Left renal pelvis (tissue), 4 donors: ENCODE data around the gene CHMP6. TPM values are rescaled to one million over a fixed set of nuclear protein-coding genes. Genes with fewer than 3 reads are reported as not detected.

Source experiments
- DNase-seq, 4 donors: peaks; one replicate each; pipeline ENCODE4 v3.0.0-alpha.2; 2013; ENCODE audit warnings: low read depth in 4 of 4, low spot score in 3 of 4
- polyA plus RNA-seq, 4 donors: library from polyadenylated mRNA; unstranded; fragments of 120-200 nt; gene quantifications; one replicate each; pipeline ENCODE4 v1.2.1, GENCODE V29; 2013; ENCODE audit not compliant: insufficient read length in 4 of 4

Gene CHMP6
- polyA plus RNA-seq, 4 donors = 26.5 to 29.1 (median 27.8) TPM

GRCh38 chr17:80990921-80991644, 558 bp upstream of the CHMP6 start:
- no peak for DNase-seq

GRCh38 chr17:80992077-80992947, 671 bp downstream of the CHMP6 start:
- no peak for DNase-seq

GRCh38 chr17:80992948-80993624, 1.4 kb downstream of the CHMP6 start:
- DNase-seq = no peak

- no peak for DNase-seq
These were observed 3.5 kb downstream of the CHMP6 start for GRCh38 chr17:80995131-80995530.

- DNase-seq = no peak
These were observed 5.0 kb downstream of the CHMP6 start for GRCh38 chr17:80996422-80997305.

GRCh38 chr17:80997424-80998117, 5.9 kb downstream of the CHMP6 start:
- DNase-seq = no peak

- DNase-seq = no peak
These were observed 6.6 kb downstream of the CHMP6 start for GRCh38 chr17:80998118-80998747.

GRCh38 chr17:80998748-80999535, 7.3 kb downstream of the CHMP6 start:
- no peak for DNase-seq

- no peak for DNase-seq
These were observed 8.1 kb downstream of the CHMP6 start for GRCh38 chr17:80999536-81000333.

- DNase-seq = no peak
These were observed 8.6 kb downstream of the CHMP6 start for GRCh38 chr17:81000334-81000630.

GRCh38 chr17:81000631-81001357, 9.2 kb downstream of the CHMP6 start:
- DNase-seq = no peak

GRCh38 chr17:81002013-81002384, 10.4 kb downstream of the CHMP6 start:
- no peak for DNase-seq

GRCh38 chr17:81002409-81003361, 11.0 kb downstream of the CHMP6 start:
- DNase-seq = no peak

GRCh38 chr17:81003711-81004475, 12.3 kb downstream of the CHMP6 start:
- no peak for DNase-seq

GRCh38 chr17:81006891-81007290, 15.2 kb downstream of the CHMP6 start:
- DNase-seq = no peak
